ENCODE measurements around the gene SERPINB6. TPM values are rescaled to one million over a fixed set of nuclear protein-coding genes. Genes with fewer than 3 reads are reported as not detected.

The SERPINB6 gene
- total and polyA plus RNA-seq, 2 donors = 23.1 to 84.3 TPM

- no peak for DNase-seq (ENCODE audit: low read depth in 6 of 9, low spot score in 9 of 9)
- Histone ChIP-seq H3K27me3 (ENCODE audit: control insufficient read depth in 2 of 2, insufficient read depth in 1 of 2, low read length in 1 of 2) (no peaks in the 10 kb centered on the region), H3K27ac (ENCODE audit: low read depth in 1 of 2, low read length in 1 of 2) (no peak overlapping the region), H3K9me3 (ENCODE audit: control insufficient read depth in 2 of 2, insufficient read depth in 1 of 2, low read length in 1 of 2) (peaks cover 0 to 4% of the 10 kb centered on the region in 2 donors), H3K4me3 (ENCODE audit: low read length in 2 of 2) (no peak overlapping the region), H3K36me3 (ENCODE audit: control insufficient read depth in 2 of 2, insufficient read depth in 2 of 2, low read length in 1 of 2) (no peaks in the 10 kb centered on the region), H3K4me1 (ENCODE audit: control insufficient read depth in 2 of 2, insufficient read depth in 2 of 2, low read length in 2 of 2) (peaks cover 0 to 10% of the 10 kb centered on the region in 2 donors)
- 97% methylated on average over 12 of the region's 12 CpGs for whole genome bisulfite sequencing
Measured at GRCh38 chr6:2984738-2985406, 13.5 kb upstream of the SERPINB6 start.

- no peaks in the 10 kb centered on the region for H3K4me1 ChIP-seq (ENCODE audit: control insufficient read depth in 2 of 2, insufficient read depth in 2 of 2, low read length in 2 of 2)
- no peak overlapping the region for H3K4me3 ChIP-seq (ENCODE audit: low read length in 2 of 2)
- H3K9me3 ChIP-seq (ENCODE audit: control insufficient read depth in 2 of 2, insufficient read depth in 1 of 2, low read length in 1 of 2) = peaks cover 0 to 4% of the 10 kb centered on the region in 2 donors
- no peaks in the 10 kb centered on the region for H3K27me3 ChIP-seq (ENCODE audit: control insufficient read depth in 2 of 2, insufficient read depth in 1 of 2, low read length in 1 of 2)
- 95% methylated on average over 4 of the region's 4 CpGs for WGBS
- no peak overlapping the region for H3K27ac ChIP-seq (ENCODE audit: low read depth in 1 of 2, low read length in 1 of 2)
- no peaks in the 10 kb centered on the region for H3K36me3 ChIP-seq (ENCODE audit: control insufficient read depth in 2 of 2, insufficient read depth in 2 of 2, low read length in 1 of 2)
- no peak for DNase-seq (ENCODE audit: low read depth in 6 of 9, low spot score in 9 of 9)
Measured at GRCh38 chr6:2982426-2983117, 11.2 kb upstream of the SERPINB6 start.

GRCh38 chr6:2980465-2980855, 9.1 kb upstream of the SERPINB6 start:
- Histone ChIP-seq H3K4me1 (ENCODE audit: control insufficient read depth in 2 of 2, insufficient read depth in 2 of 2, low read length in 2 of 2) (no peaks in the 10 kb centered on the region), H3K9me3 (ENCODE audit: control insufficient read depth in 2 of 2, insufficient read depth in 1 of 2, low read length in 1 of 2) (peaks cover 0 to 4% of the 10 kb centered on the region in 2 donors), H3K36me3 (ENCODE audit: control insufficient read depth in 2 of 2, insufficient read depth in 2 of 2, low read length in 1 of 2) (no peaks in the 10 kb centered on the region)

GRCh38 chr6:2979819-2980464, 8.6 kb upstream of the SERPINB6 start:
- Histone ChIP-seq H3K36me3 (ENCODE audit: control insufficient read depth in 2 of 2, insufficient read depth in 2 of 2, low read length in 1 of 2) (no peaks in the 10 kb centered on the region), H3K9me3 (ENCODE audit: control insufficient read depth in 2 of 2, insufficient read depth in 1 of 2, low read length in 1 of 2) (peaks cover 0 to 3% of the 10 kb centered on the region in 2 donors), H3K4me3 (ENCODE audit: low read length in 2 of 2) (no peak overlapping the region), H3K27me3 (ENCODE audit: control insufficient read depth in 2 of 2, insufficient read depth in 1 of 2, low read length in 1 of 2) (no peaks in the 10 kb centered on the region), H3K27ac (ENCODE audit: low read depth in 1 of 2, low read length in 1 of 2) (no peak overlapping the region), H3K4me1 (ENCODE audit: control insufficient read depth in 2 of 2, insufficient read depth in 2 of 2, low read length in 2 of 2) (no peaks in the 10 kb centered on the region)
- WGBS = 96% methylated on average over 2 of the region's 2 CpGs
- no peak for DNase-seq (ENCODE audit: low read depth in 6 of 9, low spot score in 9 of 9)

More at GRCh38 chr6:2980465-2980855, 9.1 kb upstream of the SERPINB6 start:
- DNase-seq (ENCODE audit: low read depth in 6 of 9, low spot score in 9 of 9) = no peak
- 98% methylated on average over 3 of the region's 3 CpGs for WGBS
- Histone ChIP-seq H3K27me3 (ENCODE audit: control insufficient read depth in 2 of 2, insufficient read depth in 1 of 2, low read length in 1 of 2) (no peaks in the 10 kb centered on the region), H3K27ac (ENCODE audit: low read depth in 1 of 2, low read length in 1 of 2) (no peak overlapping the region), H3K4me3 (ENCODE audit: low read length in 2 of 2) (no peak overlapping the region)

- no peaks in the 10 kb centered on the region for H3K4me1 ChIP-seq (ENCODE audit: control insufficient read depth in 2 of 2, insufficient read depth in 2 of 2, low read length in 2 of 2)
- H3K36me3 ChIP-seq (ENCODE audit: control insufficient read depth in 2 of 2, insufficient read depth in 2 of 2, low read length in 1 of 2) = no peaks in the 10 kb centered on the region
- no peak for DNase-seq (ENCODE audit: low read depth in 6 of 9, low spot score in 9 of 9)
- H3K27ac ChIP-seq (ENCODE audit: low read depth in 1 of 2, low read length in 1 of 2) = no peak overlapping the region
- 96% methylated on average over 4 of the region's 4 CpGs for WGBS
- no peak overlapping the region for H3K4me3 ChIP-seq (ENCODE audit: low read length in 2 of 2)
- no peaks in the 10 kb centered on the region for H3K9me3 ChIP-seq (ENCODE audit: control insufficient read depth in 2 of 2, insufficient read depth in 1 of 2, low read length in 1 of 2)
- peaks cover 0 to 2% of the 10 kb centered on the region in 2 donors for H3K27me3 ChIP-seq (ENCODE audit: control insufficient read depth in 2 of 2, insufficient read depth in 1 of 2, low read length in 1 of 2)
Measured at GRCh38 chr6:2978923-2979322, 7.6 kb upstream of the SERPINB6 start.

- DNase-seq (ENCODE audit: low read depth in 6 of 9, low spot score in 9 of 9) = no peak
- Histone ChIP-seq H3K4me3 (ENCODE audit: low read length in 2 of 2) (no peak overlapping the region), H3K27me3 (ENCODE audit: control insufficient read depth in 2 of 2, insufficient read depth in 1 of 2, low read length in 1 of 2) (peaks cover 3 to 11% of the 10 kb centered on the region in 2 donors), H3K36me3 (ENCODE audit: control insufficient read depth in 2 of 2, insufficient read depth in 2 of 2, low read length in 1 of 2) (no peaks in the 10 kb centered on the region), H3K9me3 (ENCODE audit: control insufficient read depth in 2 of 2, insufficient read depth in 1 of 2, low read length in 1 of 2) (no peaks in the 10 kb centered on the region), H3K27ac (ENCODE audit: low read depth in 1 of 2, low read length in 1 of 2) (no peak overlapping the region), H3K4me1 (ENCODE audit: control insufficient read depth in 2 of 2, insufficient read depth in 2 of 2, low read length in 2 of 2) (no peaks in the 10 kb centered on the region)
- 96% methylated on average over 3 of the region's 3 CpGs for WGBS
Measured at GRCh38 chr6:2977799-2978590, 6.6 kb upstream of the SERPINB6 start.

GRCh38 chr6:2977290-2977689, 5.9 kb upstream of the SERPINB6 start:
- H3K4me3 ChIP-seq (ENCODE audit: low read length in 2 of 2) = no peak overlapping the region
- no peaks in the 10 kb centered on the region for H3K36me3 ChIP-seq (ENCODE audit: control insufficient read depth in 2 of 2, insufficient read depth in 2 of 2, low read length in 1 of 2)
- 96% methylated on average over 5 of the region's 5 CpGs for WGBS
- DNase-seq (ENCODE audit: low read depth in 6 of 9, low spot score in 9 of 9) = no peak
- H3K9me3 ChIP-seq (ENCODE audit: control insufficient read depth in 2 of 2, insufficient read depth in 1 of 2, low read length in 1 of 2) = no peaks in the 10 kb centered on the region
- peaks cover 4 to 16% of the 10 kb centered on the region in 2 donors for H3K27me3 ChIP-seq (ENCODE audit: control insufficient read depth in 2 of 2, insufficient read depth in 1 of 2, low read length in 1 of 2)
- no peaks in the 10 kb centered on the region for H3K4me1 ChIP-seq (ENCODE audit: control insufficient read depth in 2 of 2, insufficient read depth in 2 of 2, low read length in 2 of 2)
- no peak overlapping the region for H3K27ac ChIP-seq (ENCODE audit: low read depth in 1 of 2, low read length in 1 of 2)

- no peaks in the 10 kb centered on the region for H3K9me3 ChIP-seq (ENCODE audit: control insufficient read depth in 2 of 2, insufficient read depth in 1 of 2, low read length in 1 of 2)
- DNase-seq (ENCODE audit: low read depth in 6 of 9, low spot score in 9 of 9) = no peak
- H3K4me1 ChIP-seq (ENCODE audit: control insufficient read depth in 2 of 2, insufficient read depth in 2 of 2, low read length in 2 of 2) = peaks cover 2% of the 10 kb centered on the region in 2 donors
- H3K4me3 ChIP-seq (ENCODE audit: low read length in 2 of 2) = no peak overlapping the region
- WGBS = 83% methylated on average over 7 of the region's 7 CpGs
- no peak overlapping the region for H3K27ac ChIP-seq (ENCODE audit: low read depth in 1 of 2, low read length in 1 of 2)
- H3K27me3 ChIP-seq (ENCODE audit: control insufficient read depth in 2 of 2, insufficient read depth in 1 of 2, low read length in 1 of 2) = peaks cover 8 to 23% of the 10 kb centered on the region in 2 donors
- H3K36me3 ChIP-seq (ENCODE audit: control insufficient read depth in 2 of 2, insufficient read depth in 2 of 2, low read length in 1 of 2) = no peaks in the 10 kb centered on the region
Measured at GRCh38 chr6:2976571-2977085, 5.3 kb upstream of the SERPINB6 start.

Measured in thymus (tissue), 11 donors.